Endodermal cell (in vitro differentiated cells): ENCODE data around the gene PUS3. TPM values are rescaled to one million over a fixed set of nuclear protein-coding genes. Genes with fewer than 3 reads are reported as not detected.

Experiments
- DNase-seq: peaks from one replicate; pipeline ENCODE4 v3.0.0-alpha.2; 2017
- H3K27ac ChIP-seq: 2 replicates; pipeline ENCODE4 v1.5.1; 2013; ENCODE audit warnings: mild to moderate bottlenecking, low read depth, low read length, moderate library complexity
- H3K27me3 ChIP-seq: 2 replicates; pipeline ENCODE4 v1.6.1; 2013; ENCODE audit warnings: mild to moderate bottlenecking, low read length, moderate library complexity; ENCODE audit not compliant: insufficient read depth, control insufficient read depth, poor library complexity, severe bottlenecking
- H3K36me3 ChIP-seq: 2 replicates; pipeline ENCODE4 v1.7.0; 2013; ENCODE audit warnings: mild to moderate bottlenecking, low read length, moderate library complexity; ENCODE audit not compliant: control insufficient read depth, insufficient read depth
- H3K4me1 ChIP-seq: one replicate; pipeline ENCODE4 v1.7.0; 2013; ENCODE audit warnings: low read length; ENCODE audit not compliant: control insufficient read depth, insufficient read depth
- H3K4me3 ChIP-seq: 2 replicates; pipeline ENCODE4 v1.5.1; 2013; ENCODE audit warnings: mild to moderate bottlenecking, low read length, moderate library complexity
- H3K9ac ChIP-seq: 2 replicates; pipeline ENCODE4 v1.6.1; 2013; ENCODE audit warnings: mild to moderate bottlenecking, low read length, moderate library complexity; ENCODE audit not compliant: poor library complexity, severe bottlenecking; ENCODE audit errors: extremely low read depth
- H3K9me3 ChIP-seq: 2 replicates; pipeline ENCODE4 v1.6.1; 2013; ENCODE audit warnings: mild to moderate bottlenecking, low read length, moderate library complexity; ENCODE audit not compliant: control insufficient read depth
- H3K27ac Mint-ChIP-seq: 2 replicates; pipeline ENCODE4 v1.8.0; 2020; ENCODE audit warnings: mixed read lengths
- H3K27me3 Mint-ChIP-seq: 2 replicates; pipeline ENCODE4 v1.8.0; 2021; ENCODE audit warnings: mild to moderate bottlenecking, mixed read lengths; ENCODE audit not compliant: insufficient read depth
- H3K36me3 Mint-ChIP-seq: 2 replicates; pipeline ENCODE4 v1.8.0; 2020; ENCODE audit warnings: low read depth, mixed read lengths
- H3K4me1 Mint-ChIP-seq: 2 replicates; pipeline ENCODE4 v1.8.0; 2020; ENCODE audit warnings: mixed read lengths
- H3K4me3 Mint-ChIP-seq: 2 replicates; pipeline ENCODE4 v1.8.0; 2020; ENCODE audit warnings: mild to moderate bottlenecking, moderate library complexity, mixed read lengths
- H3K9me3 Mint-ChIP-seq: 2 replicates; pipeline ENCODE4 v1.8.0; 2020; ENCODE audit warnings: mild to moderate bottlenecking, mixed read lengths
- CTCF ChIP-seq: fragments of 200-600 bp; sonication (generic); conservative IDR thresholded peaks from 2 replicates; pipeline ENCODE4 v1.5.0; 2021; ENCODE audit warnings: antibody characterized with exemption, mild to moderate bottlenecking
- WGBS, 2 experiments: methylation state at CpG; one replicate each; pipeline versions ENCODE4 v1.1.5 to v1.1.7; 2013; ENCODE audit warnings: missing lambda C conversion rate in 2 of 2, mixed read lengths in 1 of 2; ENCODE audit not compliant: insufficient coverage in 1 of 2, insufficient read length in 1 of 2; 5-methylcytosine and 5-hydroxymethylcytosine counted together
- long read RNA-seq, 4 experiments: library from polyadenylated mRNA in 2 of 4; library from RNA in 1 of 4; library from capped mRNA in 1 of 4; stranded (forward) in 3 of 4; unstranded in 1 of 4; transcript quantifications; one replicate each; pipeline ENCODE4 v2.0.0, GENCODE V29; 2020 to 2021; ENCODE audit warnings: inconsistent platforms in 1 of 4
- polyA plus RNA-seq, 2 experiments: library from polyadenylated mRNA; stranded (reverse); fragments of 50-300 nt; gene quantifications; one replicate each; pipeline ENCODE4 v1.2.3, GENCODE V29; 2013
- total RNA-seq, 2 donors: library from RNA; stranded (reverse); fragmentation: NEBNext Ultra II Directional in 1 of 2; extraction: Animal tissue kit (Norgen Biotek cat#: 25700) in 1 of 2; gene quantifications; 2 replicates in 1 of 2; 3 replicates in 1 of 2; pipeline ENCODE4 v1.2.1, GENCODE V29; 2021

PUS3 gene, protein sequence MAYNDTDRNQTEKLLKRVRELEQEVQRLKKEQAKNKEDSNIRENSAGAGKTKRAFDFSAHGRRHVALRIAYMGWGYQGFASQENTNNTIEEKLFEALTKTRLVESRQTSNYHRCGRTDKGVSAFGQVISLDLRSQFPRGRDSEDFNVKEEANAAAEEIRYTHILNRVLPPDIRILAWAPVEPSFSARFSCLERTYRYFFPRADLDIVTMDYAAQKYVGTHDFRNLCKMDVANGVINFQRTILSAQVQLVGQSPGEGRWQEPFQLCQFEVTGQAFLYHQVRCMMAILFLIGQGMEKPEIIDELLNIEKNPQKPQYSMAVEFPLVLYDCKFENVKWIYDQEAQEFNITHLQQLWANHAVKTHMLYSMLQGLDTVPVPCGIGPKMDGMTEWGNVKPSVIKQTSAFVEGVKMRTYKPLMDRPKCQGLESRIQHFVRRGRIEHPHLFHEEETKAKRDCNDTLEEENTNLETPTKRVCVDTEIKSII
- 10 to 100 TPM; 12.6 to 13.7 TPM for total RNA-seq
- 16.1 TPM for polyA plus RNA-seq (2013, experiment 1 of 2)
- 16.0 TPM for polyA plus RNA-seq (2013, experiment 2 of 2)
- long read RNA-seq, experiment 1, partial matches to known transcripts = 2 of 6 reads
- long read RNA-seq, experiment 1, other reads (novel, unspliced or antisense) = 2 of 6 reads
- long read RNA-seq, experiment 2, transcript PUS3-205 (3 exons, 1,419 nt) = minor isoform, 5 of 20 reads
- long read RNA-seq, experiment 2, transcript PUS3-201 (4 exons, 1,843 nt) = major isoform, 11 of 20 reads
- long read RNA-seq, experiment 2, partial matches to known transcripts = 1 of 20 reads
- long read RNA-seq, experiment 2, other reads (novel, unspliced or antisense) = 1 of 20 reads
- long read RNA-seq, experiment 3, transcript PUS3-201 (4 exons, 1,843 nt) = major isoform, 39 of 53 reads
- long read RNA-seq, experiment 3, partial matches to known transcripts = 1 of 53 reads
- long read RNA-seq, experiment 3, other reads (novel, unspliced or antisense) = 4 of 53 reads
- long read RNA-seq, experiment 4, transcript PUS3-201 (4 exons, 1,843 nt) = major isoform, 28 of 49 reads
- long read RNA-seq, experiment 4, transcript PUS3-205 (3 exons, 1,419 nt) = minor isoform, 10 of 49 reads
- long read RNA-seq, experiment 4, partial matches to known transcripts = 1 of 49 reads
- long read RNA-seq, experiment 4, other reads (novel, unspliced or antisense) = 6 of 49 reads

DNA sequence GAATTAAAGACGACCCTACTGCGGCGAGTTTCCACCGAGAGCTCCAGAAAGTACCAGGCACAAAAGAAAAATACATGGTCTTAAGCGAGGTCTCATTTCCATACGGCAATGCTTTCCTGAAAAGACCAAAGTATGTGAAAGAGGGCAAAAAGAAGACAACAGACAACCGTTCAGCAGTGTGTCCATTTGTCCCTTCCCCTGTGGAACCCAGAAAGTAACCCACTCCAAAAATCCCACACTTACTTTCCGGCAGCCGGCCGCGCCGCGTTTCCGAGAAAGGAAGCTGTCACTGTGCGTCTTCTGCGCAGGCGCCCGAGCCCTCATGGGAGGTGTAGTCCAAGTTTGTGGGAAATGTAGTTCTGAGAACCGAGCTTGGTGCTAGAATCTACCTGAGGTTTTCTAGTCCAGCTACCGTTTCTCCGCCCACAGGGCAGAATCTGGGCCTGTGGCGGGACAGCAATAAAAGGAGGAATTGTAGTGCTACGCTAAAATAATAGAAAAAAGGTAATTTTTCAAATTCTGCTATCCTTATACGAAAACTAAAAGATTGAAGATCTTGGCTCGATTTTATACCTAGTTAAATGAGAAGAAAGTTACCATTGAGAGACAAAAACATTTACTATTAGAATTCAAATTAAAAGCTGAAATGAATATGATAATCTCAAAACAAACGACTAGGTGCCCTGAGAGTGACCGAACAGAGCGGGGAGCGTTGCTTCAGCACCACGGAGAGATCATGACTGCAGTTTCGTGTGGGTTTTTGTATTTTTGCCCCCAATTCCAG, at the start of gene PUS3:
PUS3 (minus strand) TSS at position 280 of the 784 bp plus-strand sequence. CDS start 6,922 bp downstream, outside the sequence.
- peak within 1 kb of the TSS; percentile 94 for H3K4me3 Mint-ChIP-seq
- Histone ChIP-seq H3K4me1 (no peaks in the 10 kb centered on the region), H3K9ac (peak within 1 kb of the TSS; percentile 73), H3K27me3 (peaks cover 25% of the 10 kb centered on the region), H3K9me3 (no peaks in the 10 kb centered on the region), H3K27ac (no peak within 1 kb of the TSS), H3K4me3 (peak within 1 kb of the TSS; percentile 100), H3K36me3 (peaks cover 23% of the 10 kb centered on the region)
- WGBS, 2 experiments = 5% methylated on average over 12 to 31 of the region's 31 CpGs
- peaks cover 5% of the 10 kb centered on the region for H3K9me3 Mint-ChIP-seq
- peak within 1 kb of the TSS; percentile 87 for H3K27ac Mint-ChIP-seq
- peaks cover 37% of the 10 kb centered on the region for H3K27me3 Mint-ChIP-seq
- no peak for TF ChIP-seq CTCF
- peaks cover 18% of the 10 kb centered on the region for H3K36me3 Mint-ChIP-seq
- peaks cover 5% of the 10 kb centered on the region for H3K4me1 Mint-ChIP-seq
- DNase-seq = peak; percentile 95

GRCh38 chr11:125952559-125952958, 49.6 kb upstream of the PUS3 start:
- peaks cover 4% of the 10 kb centered on the region for H3K4me1 Mint-ChIP-seq
- WGBS, 2 experiments = 90 to 100% methylated on average over 2 of the region's 2 CpGs
- H3K27ac Mint-ChIP-seq = no peak overlapping the region
- no peaks in the 10 kb centered on the region for H3K4me1 ChIP-seq
- DNase-seq = no peak
- no peaks in the 10 kb centered on the region for H3K36me3 Mint-ChIP-seq
- no peak overlapping the region for H3K4me3 Mint-ChIP-seq
- H3K9me3 Mint-ChIP-seq = no peaks in the 10 kb centered on the region
- no peaks in the 10 kb centered on the region for H3K36me3 ChIP-seq
- H3K27me3 ChIP-seq = no peaks in the 10 kb centered on the region
- TF ChIP-seq CTCF = no peak
- no peaks in the 10 kb centered on the region for H3K9me3 ChIP-seq
- H3K27ac ChIP-seq = no peak overlapping the region
- H3K9ac ChIP-seq = no peak overlapping the region
- no peaks in the 10 kb centered on the region for H3K27me3 Mint-ChIP-seq
- no peak overlapping the region for H3K4me3 ChIP-seq
